Smooth muscle cell (in vitro differentiated cells): ENCODE data around the gene UBTF. TPM values are rescaled to one million over a fixed set of nuclear protein-coding genes. Genes with fewer than 3 reads are reported as not detected.

ENCODE experiments used
- DNase-seq: peaks from one replicate; lab custom pipeline; 2025; ENCODE audit not compliant: unreplicated experiment; lab: John Stamatoyannopoulos, UW
- H2AFZ ChIP-seq: fragments of 200-600 bp; sonication (generic); 2 replicates; pipeline ENCODE4 v1.6.0; 2016; ENCODE audit warnings: antibody characterized with exemption, low read depth, mild to moderate bottlenecking
- H3F3A ChIP-seq: fragments of 200-600 bp; sonication (generic); 2 replicates; pipeline ENCODE4 v1.6.0; 2017; ENCODE audit warnings: antibody characterized with exemption, low read depth
- H3K27ac ChIP-seq: fragments of 200-600 bp; sonication (generic); 2 replicates; pipeline ENCODE4 v1.5.1; 2016; ENCODE audit warnings: low read depth, mild to moderate bottlenecking
- H3K27me3 ChIP-seq: fragments of 200-600 bp; sonication (generic); 2 replicates; pipeline ENCODE4 v1.6.1; 2016; ENCODE audit warnings: low read depth, mild to moderate bottlenecking
- H3K36me3 ChIP-seq: fragments of 200-600 bp; sonication (generic); 2 replicates; pipeline ENCODE4 v1.5.1; 2016; ENCODE audit warnings: low read depth
- H3K4me1 ChIP-seq: fragments of 200-600 bp; sonication (generic); 2 replicates; pipeline ENCODE4 v1.5.1; 2016; ENCODE audit warnings: low read depth
- H3K4me2 ChIP-seq: fragments of 200-600 bp; sonication (generic); 2 replicates; pipeline ENCODE4 v1.6.0; 2016; ENCODE audit warnings: mild to moderate bottlenecking
- H3K4me3 ChIP-seq: fragments of 200-600 bp; sonication (generic); 2 replicates; pipeline ENCODE4 v1.5.1; 2016; ENCODE audit warnings: mild to moderate bottlenecking
- H3K79me2 ChIP-seq: fragments of 200-600 bp; sonication (generic); 2 replicates; pipeline ENCODE4 v1.6.0; 2016; ENCODE audit warnings: low read depth, mild to moderate bottlenecking
- H3K9ac ChIP-seq: fragments of 200-600 bp; sonication (generic); 2 replicates; pipeline ENCODE4 v1.6.0; 2016; ENCODE audit warnings: low read depth
- H3K9me3 ChIP-seq: fragments of 200-600 bp; sonication (generic); replicated peaks from 2 replicates; pipeline ENCODE4 v1.5.1; 2016; ENCODE audit warnings: low read depth
- H4K20me1 ChIP-seq: fragments of 200-600 bp; sonication (generic); 2 replicates; pipeline ENCODE4 v1.6.0; 2016; ENCODE audit warnings: low read depth
- WGBS: methylation state at CpG from one replicate; pipeline ENCODE4 v1.1.7; 2016; ENCODE audit warnings: low lambda C conversion rate; 5-methylcytosine and 5-hydroxymethylcytosine counted together
- polyA plus RNA-seq: library from polyadenylated mRNA; unstranded; fragments of >200 nt; fragmentation: Nextera tagmentation; extraction: Ambion mirVana; gene quantifications from 2 replicates; pipeline ENCODE4 v1.2.1, GENCODE V29; 2016
- total RNA-seq: library from RNA; depleted of rRNA; stranded (reverse); fragments of >200 nt; gene quantifications from 2 replicates; pipeline ENCODE4 v1.2.3, GENCODE V29; 2014
- TF ChIP-seq, protein P1 (sequence below): fragments of 200-600 bp; sonication (generic); IDR thresholded peaks from 2 replicates; pipeline ENCODE4 v1.5.1; 2017; ENCODE audit warnings: borderline replicate concordance, mild to moderate bottlenecking, antibody characterized with exemption; ENCODE audit not compliant: insufficient read depth, poor library complexity, severe bottlenecking

Gene UBTF, protein sequence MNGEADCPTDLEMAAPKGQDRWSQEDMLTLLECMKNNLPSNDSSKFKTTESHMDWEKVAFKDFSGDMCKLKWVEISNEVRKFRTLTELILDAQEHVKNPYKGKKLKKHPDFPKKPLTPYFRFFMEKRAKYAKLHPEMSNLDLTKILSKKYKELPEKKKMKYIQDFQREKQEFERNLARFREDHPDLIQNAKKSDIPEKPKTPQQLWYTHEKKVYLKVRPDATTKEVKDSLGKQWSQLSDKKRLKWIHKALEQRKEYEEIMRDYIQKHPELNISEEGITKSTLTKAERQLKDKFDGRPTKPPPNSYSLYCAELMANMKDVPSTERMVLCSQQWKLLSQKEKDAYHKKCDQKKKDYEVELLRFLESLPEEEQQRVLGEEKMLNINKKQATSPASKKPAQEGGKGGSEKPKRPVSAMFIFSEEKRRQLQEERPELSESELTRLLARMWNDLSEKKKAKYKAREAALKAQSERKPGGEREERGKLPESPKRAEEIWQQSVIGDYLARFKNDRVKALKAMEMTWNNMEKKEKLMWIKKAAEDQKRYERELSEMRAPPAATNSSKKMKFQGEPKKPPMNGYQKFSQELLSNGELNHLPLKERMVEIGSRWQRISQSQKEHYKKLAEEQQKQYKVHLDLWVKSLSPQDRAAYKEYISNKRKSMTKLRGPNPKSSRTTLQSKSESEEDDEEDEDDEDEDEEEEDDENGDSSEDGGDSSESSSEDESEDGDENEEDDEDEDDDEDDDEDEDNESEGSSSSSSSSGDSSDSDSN
- total RNA-seq = 18.2 and 28.4 TPM in 2 replicates
- polyA plus RNA-seq = 22.1 and 29.2 TPM in 2 replicates

DNA sequence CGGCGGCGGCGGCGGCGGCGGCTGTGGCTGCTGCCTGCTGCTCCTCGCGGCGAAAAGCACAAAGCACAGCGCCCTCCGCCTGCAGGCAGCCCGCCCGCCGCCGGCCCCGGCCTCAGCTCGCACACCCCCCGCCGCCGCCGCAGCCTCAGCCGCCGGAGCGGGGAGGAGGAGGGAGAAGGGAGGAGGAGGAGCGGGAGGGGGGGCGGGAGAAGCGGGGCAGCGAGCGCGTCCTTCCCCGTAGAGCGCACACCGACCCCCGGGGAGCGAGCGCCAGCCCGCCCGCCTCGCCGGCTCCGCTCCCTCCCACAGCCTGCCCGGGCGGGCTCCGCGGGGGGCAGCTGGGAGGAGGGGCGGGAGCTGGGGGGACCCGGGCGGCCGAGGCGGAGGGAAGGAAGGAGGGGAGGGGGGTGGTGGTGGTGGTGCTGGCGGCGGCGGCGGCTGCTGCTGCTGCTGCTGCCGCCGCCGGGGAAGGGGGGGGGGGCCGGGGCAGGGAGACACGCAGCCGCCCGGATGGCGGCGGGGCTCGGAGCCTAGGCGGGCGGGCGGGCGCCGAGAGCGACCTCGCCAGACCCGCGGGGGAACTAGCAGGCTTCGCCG, at the start of gene UBTF:
Gene UBTF (minus strand): TSS at position 60 of the 597 bp plus-strand sequence. CDS start 1,446 bp downstream, outside the sequence.
- peaks cover 27% of the 10 kb centered on the region for H3K79me2 ChIP-seq
- TF ChIP-seq, protein P1, sequence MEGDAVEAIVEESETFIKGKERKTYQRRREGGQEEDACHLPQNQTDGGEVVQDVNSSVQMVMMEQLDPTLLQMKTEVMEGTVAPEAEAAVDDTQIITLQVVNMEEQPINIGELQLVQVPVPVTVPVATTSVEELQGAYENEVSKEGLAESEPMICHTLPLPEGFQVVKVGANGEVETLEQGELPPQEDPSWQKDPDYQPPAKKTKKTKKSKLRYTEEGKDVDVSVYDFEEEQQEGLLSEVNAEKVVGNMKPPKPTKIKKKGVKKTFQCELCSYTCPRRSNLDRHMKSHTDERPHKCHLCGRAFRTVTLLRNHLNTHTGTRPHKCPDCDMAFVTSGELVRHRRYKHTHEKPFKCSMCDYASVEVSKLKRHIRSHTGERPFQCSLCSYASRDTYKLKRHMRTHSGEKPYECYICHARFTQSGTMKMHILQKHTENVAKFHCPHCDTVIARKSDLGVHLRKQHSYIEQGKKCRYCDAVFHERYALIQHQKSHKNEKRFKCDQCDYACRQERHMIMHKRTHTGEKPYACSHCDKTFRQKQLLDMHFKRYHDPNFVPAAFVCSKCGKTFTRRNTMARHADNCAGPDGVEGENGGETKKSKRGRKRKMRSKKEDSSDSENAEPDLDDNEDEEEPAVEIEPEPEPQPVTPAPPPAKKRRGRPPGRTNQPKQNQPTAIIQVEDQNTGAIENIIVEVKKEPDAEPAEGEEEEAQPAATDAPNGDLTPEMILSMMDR = no peak
- whole genome bisulfite sequencing = 0% methylated on average over 6 of the region's 76 CpGs
- no peak within 1 kb of the TSS for H2AFZ ChIP-seq
- peak; percentile 74 for DNase-seq
- peak within 1 kb of the TSS; percentile 99 for H3K4me3 ChIP-seq
- no peaks in the 10 kb centered on the region for H3K9me3 ChIP-seq
- H3F3A ChIP-seq = peaks cover 4% of the 10 kb centered on the region
- peaks cover 30% of the 10 kb centered on the region for H4K20me1 ChIP-seq
- peak within 1 kb of the TSS; percentile 89 for H3K27ac ChIP-seq
- H3K9ac ChIP-seq = peak within 1 kb of the TSS; percentile 81
- no peaks in the 10 kb centered on the region for H3K4me1 ChIP-seq
- peak within 1 kb of the TSS; percentile 96 for H3K4me2 ChIP-seq
- H3K36me3 ChIP-seq = no peaks in the 10 kb centered on the region
- H3K27me3 ChIP-seq = no peaks in the 10 kb centered on the region

DNA sequence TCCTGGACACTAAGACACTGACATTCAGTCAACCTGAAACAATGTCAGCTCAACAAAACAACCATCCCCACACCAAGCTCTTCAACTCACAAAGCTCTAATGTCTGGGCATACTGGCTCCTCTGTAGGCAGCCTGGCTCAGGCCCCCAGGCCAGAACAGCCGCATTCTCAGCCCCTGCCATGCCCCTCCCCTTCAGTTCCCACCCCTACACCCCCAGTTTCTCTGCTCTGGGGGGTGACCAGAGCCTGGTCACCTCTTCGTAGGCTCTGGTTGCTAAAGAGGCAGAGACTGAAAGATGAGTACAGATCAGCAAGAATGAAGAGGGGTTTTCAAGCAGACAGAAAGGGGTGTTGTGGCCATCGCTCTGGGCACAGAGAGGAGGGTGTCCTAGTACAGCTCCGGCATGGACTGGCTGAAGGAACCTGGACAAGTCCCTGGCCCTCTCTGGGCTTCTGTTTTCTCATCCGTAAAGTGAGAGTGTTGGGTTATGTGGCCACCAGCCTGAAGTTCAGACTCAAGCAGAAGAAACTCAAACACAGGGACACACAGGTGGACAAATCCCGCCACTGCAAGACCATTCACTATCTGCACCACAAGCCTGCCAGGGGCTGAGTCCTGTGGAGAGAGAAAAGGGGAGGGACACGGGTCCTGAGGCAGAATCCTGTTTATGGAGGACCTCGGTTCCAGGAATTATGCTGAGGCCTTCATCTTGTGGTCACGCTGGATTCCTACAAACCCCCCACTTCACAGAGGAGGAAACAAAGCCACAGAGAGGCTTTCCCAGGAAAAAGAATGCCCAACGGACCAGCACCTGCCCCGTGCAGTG, 49.4 kb upstream of the UBTF start:
- no peaks in the 10 kb centered on the region for H3K4me1 ChIP-seq
- no peak overlapping the region for H3K9ac ChIP-seq
- no peak overlapping the region for H3K27ac ChIP-seq
- no peaks in the 10 kb centered on the region for H3K27me3 ChIP-seq
- no peak for DNase-seq
- no peaks in the 10 kb centered on the region for H3K9me3 ChIP-seq
- H3K36me3 ChIP-seq = no peaks in the 10 kb centered on the region
- no peak overlapping the region for H3K4me2 ChIP-seq
- H3K79me2 ChIP-seq = no peaks in the 10 kb centered on the region
- no peaks in the 10 kb centered on the region for H4K20me1 ChIP-seq
- no peaks in the 10 kb centered on the region for H3F3A ChIP-seq
- no peak overlapping the region for H3K4me3 ChIP-seq
- H2AFZ ChIP-seq = no peak overlapping the region
- TF ChIP-seq, protein P1 = no peak
- 85% methylated on average over 11 of the region's 11 CpGs for WGBS

DNA sequence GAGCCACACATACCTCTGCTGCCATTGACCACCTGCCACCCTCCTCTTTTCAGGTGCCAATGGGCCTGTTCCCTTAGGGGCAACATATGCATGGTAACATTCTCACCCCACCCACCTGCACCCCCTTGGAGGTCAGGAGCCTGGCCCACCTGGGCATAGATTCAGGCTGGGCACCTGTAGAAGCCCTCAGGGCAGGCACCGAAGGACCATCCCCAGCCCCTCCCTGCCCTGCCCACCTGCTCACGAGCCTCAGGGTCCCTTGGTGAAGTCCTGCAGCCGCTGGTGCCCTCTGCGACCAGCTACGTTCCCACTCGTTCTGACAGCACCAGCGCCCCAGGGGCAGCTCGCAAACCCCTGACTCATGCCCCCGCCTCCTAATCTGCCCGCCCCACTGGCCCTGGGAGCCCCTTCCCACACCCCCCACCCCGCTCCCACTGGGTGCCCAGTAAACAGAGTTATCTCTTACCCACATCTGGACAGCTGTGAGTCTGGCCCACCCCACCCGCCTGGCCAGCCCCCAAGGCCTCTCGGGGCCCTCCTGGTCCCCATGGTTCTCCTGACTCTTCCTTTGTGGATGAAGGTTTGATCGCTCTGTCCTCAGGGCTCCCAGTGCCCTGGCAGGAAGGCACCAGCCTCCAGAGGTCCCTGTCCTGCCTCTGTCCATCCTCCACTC, 48.5 kb upstream of the UBTF start, which contains the start of gene SLC4A1:
Gene SLC4A1 (minus strand): TSS at position 318 of the 673 bp plus-strand sequence. CDS start 5,269 bp downstream, outside the sequence.
- no peak within 1 kb of the TSS for H3K4me3 ChIP-seq
- no peak within 1 kb of the TSS for H3K27ac ChIP-seq
- no peaks in the 10 kb centered on the region for H3K4me1 ChIP-seq
- H2AFZ ChIP-seq = no peak within 1 kb of the TSS
- 87% methylated on average over 8 of the region's 14 CpGs for WGBS
- H3K36me3 ChIP-seq = no peaks in the 10 kb centered on the region
- H3F3A ChIP-seq = no peaks in the 10 kb centered on the region
- peaks cover under 1% of the 10 kb centered on the region for H3K27me3 ChIP-seq
- H3K9me3 ChIP-seq = no peaks in the 10 kb centered on the region
- H3K79me2 ChIP-seq = no peaks in the 10 kb centered on the region
- no peaks in the 10 kb centered on the region for H4K20me1 ChIP-seq
- no peak for DNase-seq
- H3K9ac ChIP-seq = no peak within 1 kb of the TSS
- TF ChIP-seq, protein P1 = no peak
- H3K4me2 ChIP-seq = no peak within 1 kb of the TSS
